ENCODE data around the gene ZNF560. TPM values are rescaled to one million over a fixed set of nuclear protein-coding genes. Genes with fewer than 3 reads are reported as not detected.

ZNF560 gene
- total and polyA plus RNA-seq, 2 donors (not counting 1 experiment from before 2014, with no cell fraction given): 0.61 to 7.3 TPM

DNA sequence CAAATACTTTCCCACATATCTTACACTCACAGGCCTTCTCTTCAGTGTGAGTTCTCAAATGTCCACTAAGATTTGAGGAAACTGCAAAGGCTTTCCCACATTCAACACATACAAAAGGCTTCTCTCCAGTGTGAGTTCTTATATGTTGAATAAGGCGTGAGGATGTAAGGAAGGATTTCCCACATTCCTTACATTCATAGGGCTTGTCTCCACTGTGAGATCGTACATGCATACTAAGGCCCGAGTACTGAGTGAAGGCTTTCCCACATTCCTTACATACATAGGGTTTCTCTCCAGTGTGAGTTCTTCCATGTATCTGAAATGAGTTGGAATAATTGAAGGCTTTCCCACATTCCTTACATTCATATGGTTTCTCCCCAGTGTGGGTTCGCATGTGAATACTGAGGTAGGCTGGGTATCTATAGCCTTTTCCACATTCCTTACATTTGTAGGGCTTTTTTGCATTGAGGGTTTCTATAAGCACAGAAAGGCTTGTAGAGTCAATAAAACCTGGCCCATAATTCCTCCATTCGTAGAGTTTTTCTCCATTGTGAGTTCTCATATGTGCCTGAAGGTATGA is 30.4 kb upstream of the ZNF560 start:
- Histone ChIP-seq H3K4me3 (replicated peaks in 1 of 4; ENCODE audit: control extremely low read depth in 1 of 4, insufficient read depth in 1 of 4, low read depth in 3 of 4, low read length in 4 of 4) (no peak overlapping the region), H3K4me1 (ENCODE audit: control insufficient read depth, extremely low read depth, insufficient read depth, low read length) (no peaks in the 10 kb centered on the region), H3K79me2 (ENCODE audit: control insufficient read depth, insufficient read depth, low read length) (no peaks in the 10 kb centered on the region), H4K20me1 (ENCODE audit: control insufficient read depth, extremely low read depth, insufficient read depth, low read length) (no peaks in the 10 kb centered on the region), H3K27me3 (ENCODE audit: control insufficient read depth, insufficient read depth, low read length) (no peaks in the 10 kb centered on the region), H3K9ac (ENCODE audit: insufficient read depth, low read length) (no peak overlapping the region), H3K36me3 (ENCODE audit: control insufficient read depth, insufficient read depth, low read length) (peaks cover 30% of the 10 kb centered on the region), H3K27ac (ENCODE audit: insufficient read depth, low read length) (no peak overlapping the region), H3K4me2 (ENCODE audit: extremely low read depth, insufficient read depth, low read length) (no peak overlapping the region), H3K9me3 (ENCODE audit: control insufficient read depth, insufficient read depth, low read depth, low read length) (peaks cover 28% of the 10 kb centered on the region), H2AFZ (ENCODE audit: low read length) (no peak overlapping the region)
- peak; percentile 14 to 28 for DNase-seq (ENCODE audit: low read depth in 2 of 2)
- TF ChIP-seq, protein P1, sequence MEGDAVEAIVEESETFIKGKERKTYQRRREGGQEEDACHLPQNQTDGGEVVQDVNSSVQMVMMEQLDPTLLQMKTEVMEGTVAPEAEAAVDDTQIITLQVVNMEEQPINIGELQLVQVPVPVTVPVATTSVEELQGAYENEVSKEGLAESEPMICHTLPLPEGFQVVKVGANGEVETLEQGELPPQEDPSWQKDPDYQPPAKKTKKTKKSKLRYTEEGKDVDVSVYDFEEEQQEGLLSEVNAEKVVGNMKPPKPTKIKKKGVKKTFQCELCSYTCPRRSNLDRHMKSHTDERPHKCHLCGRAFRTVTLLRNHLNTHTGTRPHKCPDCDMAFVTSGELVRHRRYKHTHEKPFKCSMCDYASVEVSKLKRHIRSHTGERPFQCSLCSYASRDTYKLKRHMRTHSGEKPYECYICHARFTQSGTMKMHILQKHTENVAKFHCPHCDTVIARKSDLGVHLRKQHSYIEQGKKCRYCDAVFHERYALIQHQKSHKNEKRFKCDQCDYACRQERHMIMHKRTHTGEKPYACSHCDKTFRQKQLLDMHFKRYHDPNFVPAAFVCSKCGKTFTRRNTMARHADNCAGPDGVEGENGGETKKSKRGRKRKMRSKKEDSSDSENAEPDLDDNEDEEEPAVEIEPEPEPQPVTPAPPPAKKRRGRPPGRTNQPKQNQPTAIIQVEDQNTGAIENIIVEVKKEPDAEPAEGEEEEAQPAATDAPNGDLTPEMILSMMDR (conservative IDR thresholded peaks at IDR 0.05 in 1 of 2, IDR thresholded peaks at IDR 0.05 in 1 of 2; ENCODE audit: low read depth in 1 of 2, low read length in 2 of 2): no peak
- no peak for TF ChIP-seq EZH2 (IDR thresholded peaks at IDR 0.05; ENCODE audit: low read length, missing control alignments)

DNA sequence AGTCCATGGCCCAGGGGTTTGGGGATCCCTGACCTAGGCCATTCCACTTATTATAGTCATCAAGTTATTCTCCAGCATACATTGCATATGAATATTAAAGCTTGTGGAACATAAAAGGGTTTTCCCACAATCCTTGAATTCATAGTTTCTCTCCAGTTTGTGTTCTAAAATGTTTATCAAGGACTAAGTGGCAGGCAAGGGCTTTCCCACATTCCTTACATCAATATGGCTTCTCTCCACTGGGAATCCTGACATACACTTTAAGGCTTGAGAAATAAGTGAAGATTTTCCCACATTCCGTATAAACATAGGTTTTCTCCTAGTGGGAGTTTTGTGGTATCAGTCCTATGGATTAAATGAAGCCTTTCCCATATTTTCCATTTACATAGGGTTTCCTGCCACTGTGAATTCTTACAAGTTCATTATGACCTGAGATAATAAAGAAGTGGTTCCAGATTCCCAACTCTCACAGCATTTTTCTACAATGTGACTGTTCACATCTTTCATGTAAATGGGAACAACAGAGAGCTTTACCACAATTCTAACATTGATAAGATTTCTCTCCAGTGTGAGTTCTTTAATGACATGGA is 25.6 kb upstream of the ZNF560 start:
- peaks cover 7% of the 10 kb centered on the region for H3K36me3 ChIP-seq (ENCODE audit: control insufficient read depth, insufficient read depth, low read length)
- no peaks in the 10 kb centered on the region for H3K27me3 ChIP-seq (ENCODE audit: control insufficient read depth, insufficient read depth, low read length)
- H3K9me3 ChIP-seq (ENCODE audit: control insufficient read depth, insufficient read depth, low read depth, low read length): peaks cover 16% of the 10 kb centered on the region
- no peak overlapping the region for H3K4me2 ChIP-seq (ENCODE audit: extremely low read depth, insufficient read depth, low read length)
- peak; percentile 10 to 19 for DNase-seq (ENCODE audit: low read depth in 2 of 2)
- H2AFZ ChIP-seq (ENCODE audit: low read length): no peak overlapping the region
- H3K79me2 ChIP-seq (ENCODE audit: control insufficient read depth, insufficient read depth, low read length): no peaks in the 10 kb centered on the region
- no peak overlapping the region for H3K27ac ChIP-seq (ENCODE audit: insufficient read depth, low read length)
- H3K4me3 ChIP-seq (replicated peaks in 1 of 4; ENCODE audit: control extremely low read depth in 1 of 4, insufficient read depth in 1 of 4, low read depth in 3 of 4, low read length in 4 of 4): no peak overlapping the region
- H3K9ac ChIP-seq (ENCODE audit: insufficient read depth, low read length): no peak overlapping the region
- H3K4me1 ChIP-seq (ENCODE audit: control insufficient read depth, extremely low read depth, insufficient read depth, low read length): no peaks in the 10 kb centered on the region
- TF ChIP-seq, protein P1 (conservative IDR thresholded peaks at IDR 0.05 in 1 of 2, IDR thresholded peaks at IDR 0.05 in 1 of 2; ENCODE audit: low read depth in 1 of 2, low read length in 2 of 2): no peak
- TF ChIP-seq EZH2 (IDR thresholded peaks at IDR 0.05; ENCODE audit: low read length, missing control alignments): no peak
- no peaks in the 10 kb centered on the region for H4K20me1 ChIP-seq (ENCODE audit: control insufficient read depth, extremely low read depth, insufficient read depth, low read length)

DNA sequence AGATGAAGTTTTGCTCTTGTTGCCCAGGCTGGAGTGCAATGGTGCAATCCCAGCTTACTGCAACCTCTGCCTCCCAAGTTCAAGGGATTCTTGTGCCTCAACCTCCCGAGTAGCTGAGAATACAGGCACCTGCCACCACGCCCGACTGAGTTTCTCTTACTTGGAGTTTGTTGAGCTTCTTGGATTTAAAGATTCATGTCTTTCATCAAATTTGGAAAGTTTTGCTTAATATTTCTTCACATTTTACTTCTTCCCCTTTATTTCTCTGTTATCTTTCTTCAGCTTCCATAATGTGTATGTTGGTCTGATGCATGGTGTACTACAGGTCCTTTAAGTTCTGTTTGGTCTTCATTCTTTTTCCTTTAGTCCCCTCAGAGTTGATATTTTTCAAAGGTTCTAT is 8.9 kb upstream of the ZNF560 start:
- H3K4me2 ChIP-seq (ENCODE audit: extremely low read depth, insufficient read depth, low read length): no peak overlapping the region
- TF ChIP-seq, protein P1 (conservative IDR thresholded peaks at IDR 0.05 in 1 of 2, IDR thresholded peaks at IDR 0.05 in 1 of 2; ENCODE audit: low read depth in 1 of 2, low read length in 2 of 2): no peak
- TF ChIP-seq EZH2 (IDR thresholded peaks at IDR 0.05; ENCODE audit: low read length, missing control alignments): no peak
- no peaks in the 10 kb centered on the region for H4K20me1 ChIP-seq (ENCODE audit: control insufficient read depth, extremely low read depth, insufficient read depth, low read length)
- H3K9me3 ChIP-seq (ENCODE audit: control insufficient read depth, insufficient read depth, low read depth, low read length): no peaks in the 10 kb centered on the region
- H3K79me2 ChIP-seq (ENCODE audit: control insufficient read depth, insufficient read depth, low read length): no peaks in the 10 kb centered on the region
- H3K9ac ChIP-seq (ENCODE audit: insufficient read depth, low read length): no peak overlapping the region
- no peaks in the 10 kb centered on the region for H3K4me1 ChIP-seq (ENCODE audit: control insufficient read depth, extremely low read depth, insufficient read depth, low read length)
- no peak overlapping the region for H3K4me3 ChIP-seq (replicated peaks in 1 of 4; ENCODE audit: control extremely low read depth in 1 of 4, insufficient read depth in 1 of 4, low read depth in 3 of 4, low read length in 4 of 4)
- H2AFZ ChIP-seq (ENCODE audit: low read length): no peak overlapping the region
- no peak for DNase-seq (ENCODE audit: low read depth in 2 of 2)
- no peak overlapping the region for H3K27ac ChIP-seq (ENCODE audit: insufficient read depth, low read length)
- H3K36me3 ChIP-seq (ENCODE audit: control insufficient read depth, insufficient read depth, low read length): no peaks in the 10 kb centered on the region
- no peaks in the 10 kb centered on the region for H3K27me3 ChIP-seq (ENCODE audit: control insufficient read depth, insufficient read depth, low read length)
